Astrocyte of the spinal cord (primary cell): ENCODE measurements around the gene ELMOD3.

Experiments
- DNase-seq: peaks from one replicate; pipeline ENCODE4 v3.0.0; 2011; ENCODE audit warnings: low read depth, low spot score
- H3K4me3 ChIP-seq: 2 replicates; pipeline ENCODE4 v1.5.1; 2011; ENCODE audit warnings: low read depth, mild to moderate bottlenecking, low read length, moderate library complexity
- CTCF ChIP-seq: IDR thresholded peaks from 2 replicates; pipeline ENCODE4 v1.5.1; 2012; ENCODE audit warnings: low read depth, mild to moderate bottlenecking, low read length, inconsistent platforms
- in situ Hi-C: cut with HindIII; loops from 2 replicates; pipeline ENCODE4 v1.10.0; 2017; ENCODE audit warnings: low sequenced_read_pairs

Gene ELMOD3

GRCh38 chr2:85401844-85402243 lies 47.3 kb downstream of the ELMOD3 start:
- in situ Hi-C loops, result loop anchor here (25.0 kb wide), 1 partner anchor 135 kb away; the partner anchor contains the start of gene MAT2A
- no peak for TF ChIP-seq CTCF
- no peak overlapping the region for H3K4me3 ChIP-seq
- no peak for DNase-seq

- no peak overlapping the region for H3K4me3 ChIP-seq
- peak; percentile 91 for DNase-seq
- in situ Hi-C loops, result loop anchor here (25.0 kb wide), 1 partner anchor 132 kb away; the partner anchor contains the start of gene MAT2A
- TF ChIP-seq CTCF, result no peak
Observed at GRCh38 chr2:85405201-85406059, 50.9 kb downstream of the ELMOD3 start.

GRCh38 chr2:85409845-85410583 lies 55.4 kb downstream of the ELMOD3 start, which contains the start of gene CAPG:
Gene CAPG (minus strand): TSS chr2:85410366. CDS start chr2:85402145, 8,221 bp downstream.
- DNase-seq, result no peak
- in situ Hi-C loops, result loop anchor here (25.0 kb wide), 1 partner anchor 127 kb away; the partner anchor contains the start of gene MAT2A

GRCh38 chr2:85410584-85411404 lies 56.2 kb downstream of the ELMOD3 start:
- no peak for DNase-seq
- in situ Hi-C loops, result loop anchor here (25.0 kb wide), 1 partner anchor 127 kb away; the partner anchor contains the start of gene MAT2A
- TF ChIP-seq CTCF, result no peak
- no peak overlapping the region for H3K4me3 ChIP-seq

More at GRCh38 chr2:85409845-85410583, 55.4 kb downstream of the ELMOD3 start, which contains the start of gene CAPG:
- TF ChIP-seq CTCF, result no peak
- no peak within 1 kb of the TSS for H3K4me3 ChIP-seq

GRCh38 chr2:85411405-85411748 lies 56.8 kb downstream of the ELMOD3 start:
- in situ Hi-C loops, result loop anchor here (25.0 kb wide), 1 partner anchor 126 kb away; the partner anchor contains the start of gene MAT2A
- no peak for DNase-seq
- TF ChIP-seq CTCF, result no peak
- no peak overlapping the region for H3K4me3 ChIP-seq
